HG03432 (cell line): ENCODE results near the gene MATN1.
A peak's percentile ranks its signal among the peaks of the same experiment; 100 is the strongest.

Experiments
- ATAC-seq: cut with Tn5 transposase; IDR thresholded peaks from one replicate; pipeline ENCODE4 v1.9.1; 2021; ENCODE audit warnings: mild to moderate bottlenecking, moderate library complexity; ENCODE audit not compliant: unreplicated experiment

Gene MATN1

GRCh38 chr1:30745834-30746208 is 22.4 kb upstream of the MATN1 start:
- no peak for ATAC-seq

GRCh38 chr1:30745156-30745833 is 21.9 kb upstream of the MATN1 start:
- ATAC-seq = no peak

- peak; percentile 25 for ATAC-seq
Measured at GRCh38 chr1:30744060-30744756, 20.8 kb upstream of the MATN1 start.

GRCh38 chr1:30743584-30744059 is 20.2 kb upstream of the MATN1 start:
- peak; percentile 41 for ATAC-seq

- ATAC-seq = no peak
Measured at GRCh38 chr1:30742963-30743559, 19.7 kb upstream of the MATN1 start.

- ATAC-seq = no peak
Measured at GRCh38 chr1:30742300-30742962, 19.0 kb upstream of the MATN1 start.

- no peak for ATAC-seq
Measured at GRCh38 chr1:30741239-30741894, 18.0 kb upstream of the MATN1 start.

GRCh38 chr1:30740251-30741238 is 17.2 kb upstream of the MATN1 start:
- no peak for ATAC-seq

GRCh38 chr1:30739601-30740000 is 16.2 kb upstream of the MATN1 start:
- no peak for ATAC-seq

GRCh38 chr1:30738715-30739559 is 15.6 kb upstream of the MATN1 start:
- ATAC-seq = no peak

- no peak for ATAC-seq
Measured at GRCh38 chr1:30738040-30738714, 14.8 kb upstream of the MATN1 start.

- no peak for ATAC-seq
Measured at GRCh38 chr1:30737357-30738039, 14.1 kb upstream of the MATN1 start.

- ATAC-seq = no peak
Measured at GRCh38 chr1:30735668-30736498, 12.5 kb upstream of the MATN1 start.

- ATAC-seq = no peak
Measured at GRCh38 chr1:30735124-30735523, 11.7 kb upstream of the MATN1 start.

GRCh38 chr1:30734580-30734979 is 11.2 kb upstream of the MATN1 start:
- no peak for ATAC-seq

- no peak for ATAC-seq
Measured at GRCh38 chr1:30734106-30734505, 10.7 kb upstream of the MATN1 start.

GRCh38 chr1:30733493-30733892 is 10.1 kb upstream of the MATN1 start:
- ATAC-seq = no peak
